ENCODE results near the gene CCR5.

CCR5 gene

DNA sequence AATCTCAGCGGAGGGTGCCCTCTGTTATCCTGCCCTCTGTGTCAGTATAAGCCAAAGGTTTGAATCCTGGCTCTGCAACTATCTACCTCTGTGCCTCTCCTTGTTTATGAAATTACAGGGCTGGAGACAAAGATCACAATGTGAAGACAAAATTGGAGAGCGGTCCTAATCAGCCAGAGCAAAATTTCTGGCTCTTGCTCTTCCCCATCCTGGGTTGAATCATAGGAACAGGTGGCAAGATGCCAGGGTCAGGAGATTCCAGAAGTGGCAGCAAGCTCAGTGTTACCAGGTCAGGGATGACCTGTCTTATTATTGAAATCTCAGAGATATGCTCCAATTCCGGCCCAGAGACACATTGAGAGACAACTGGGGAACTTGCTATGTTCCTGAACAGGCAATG is 19.1 kb upstream of the CCR5 start:
- H3K4me1 ChIP-seq (ENCODE audit: insufficient read depth, low read length): no peaks in the 10 kb centered on the region
- no peaks in the 10 kb centered on the region for H3K9me3 ChIP-seq (ENCODE audit: control insufficient read depth, insufficient read depth, low read length)
- H3K36me3 ChIP-seq (ENCODE audit: insufficient read depth, low read length): no peaks in the 10 kb centered on the region
- H3K9ac ChIP-seq (ENCODE audit: low read depth, low read length): no peak overlapping the region

DNA sequence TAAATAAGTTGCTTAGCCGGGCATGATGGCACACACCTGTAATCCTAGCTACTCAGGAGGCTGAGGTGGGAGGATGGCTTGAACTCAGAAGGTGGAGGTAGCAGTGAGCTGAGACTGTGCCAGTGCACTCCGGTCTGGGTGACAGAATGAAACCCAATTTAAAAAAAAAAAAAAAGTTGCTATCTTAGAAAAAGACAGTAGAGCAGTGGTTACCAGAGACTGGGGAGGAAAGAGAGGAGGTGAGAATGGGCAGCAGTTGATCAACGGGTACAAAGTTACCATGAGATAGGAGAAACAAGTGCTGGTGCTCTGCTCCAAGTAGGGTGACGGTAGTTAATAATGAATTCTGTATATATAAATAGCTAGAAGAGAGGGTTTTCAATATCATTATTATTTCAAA is 17.7 kb upstream of the CCR5 start:
- Histone ChIP-seq H3K9me3 (ENCODE audit: control insufficient read depth, insufficient read depth, low read length) (no peaks in the 10 kb centered on the region), H3K9ac (ENCODE audit: low read depth, low read length) (no peak overlapping the region), H3K36me3 (ENCODE audit: insufficient read depth, low read length) (no peaks in the 10 kb centered on the region), H3K4me1 (ENCODE audit: insufficient read depth, low read length) (no peaks in the 10 kb centered on the region)

DNA sequence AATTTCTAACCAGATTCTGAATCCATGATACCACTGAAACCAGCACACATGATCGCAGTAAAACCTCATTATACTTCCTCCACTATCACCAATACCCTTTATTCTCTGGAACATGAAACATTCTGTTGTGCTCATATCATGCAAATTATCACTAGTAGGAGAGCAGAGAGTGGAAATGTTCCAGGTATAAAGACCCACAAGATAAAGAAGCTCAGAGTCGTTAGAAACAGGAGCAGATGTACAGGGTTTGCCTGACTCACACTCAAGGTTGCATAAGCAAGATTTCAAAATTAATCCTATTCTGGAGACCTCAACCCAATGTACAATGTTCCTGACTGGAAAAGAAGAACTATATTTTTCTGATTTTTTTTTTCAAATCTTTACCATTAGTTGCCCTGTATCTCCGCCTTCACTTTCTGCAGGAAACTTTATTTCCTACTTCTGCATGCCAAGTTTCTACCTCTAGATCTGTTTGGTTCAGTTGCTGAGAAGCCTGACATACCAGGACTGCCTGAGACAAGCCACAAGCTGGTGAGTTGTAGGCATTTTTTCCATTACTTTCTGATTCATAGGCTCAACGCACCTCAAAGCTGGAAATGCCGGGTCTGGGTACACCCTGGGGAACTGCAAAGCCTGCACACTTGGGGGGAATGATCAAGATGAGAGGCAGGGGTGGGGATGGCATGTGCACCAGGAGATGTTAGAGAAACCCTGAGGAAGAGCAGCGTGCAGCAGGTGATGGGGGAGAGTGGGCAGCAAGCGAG is 16.9 kb upstream of the CCR5 start, which contains the start of gene CCR2:
CCR2 (plus strand) TSS at position 465 of the 764 bp plus-strand sequence. CDS start 3,417 bp downstream, outside the sequence.
- no peaks in the 10 kb centered on the region for H3K36me3 ChIP-seq (ENCODE audit: insufficient read depth, low read length)
- H3K9me3 ChIP-seq (ENCODE audit: control insufficient read depth, insufficient read depth, low read length): no peaks in the 10 kb centered on the region
- no peak within 1 kb of the TSS for H3K9ac ChIP-seq (ENCODE audit: low read depth, low read length)
- no peaks in the 10 kb centered on the region for H3K4me1 ChIP-seq (ENCODE audit: insufficient read depth, low read length)

DNA sequence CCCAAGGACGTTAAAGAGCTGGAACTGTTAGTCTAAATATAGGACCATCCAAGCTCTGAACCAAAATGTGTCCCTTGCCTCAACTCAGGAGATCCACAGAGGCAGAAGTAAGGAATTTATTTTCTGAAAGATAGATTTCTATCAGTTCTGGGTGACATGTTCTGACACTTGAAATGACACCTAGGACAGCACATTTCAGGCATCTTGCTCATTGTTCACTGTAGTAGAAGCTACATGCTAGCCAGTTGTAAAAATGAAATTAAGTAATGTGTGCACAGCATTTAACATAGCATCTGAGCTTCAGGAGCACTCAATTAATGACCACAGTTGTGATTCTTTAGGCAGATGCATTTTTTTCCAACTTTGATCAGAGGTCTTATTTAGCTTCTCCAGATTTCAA is 16.3 kb upstream of the CCR5 start:
- Histone ChIP-seq H3K36me3 (ENCODE audit: insufficient read depth, low read length) (no peaks in the 10 kb centered on the region), H3K9me3 (ENCODE audit: control insufficient read depth, insufficient read depth, low read length) (no peaks in the 10 kb centered on the region), H3K4me1 (ENCODE audit: insufficient read depth, low read length) (no peaks in the 10 kb centered on the region), H3K9ac (ENCODE audit: low read depth, low read length) (no peak overlapping the region)

DNA sequence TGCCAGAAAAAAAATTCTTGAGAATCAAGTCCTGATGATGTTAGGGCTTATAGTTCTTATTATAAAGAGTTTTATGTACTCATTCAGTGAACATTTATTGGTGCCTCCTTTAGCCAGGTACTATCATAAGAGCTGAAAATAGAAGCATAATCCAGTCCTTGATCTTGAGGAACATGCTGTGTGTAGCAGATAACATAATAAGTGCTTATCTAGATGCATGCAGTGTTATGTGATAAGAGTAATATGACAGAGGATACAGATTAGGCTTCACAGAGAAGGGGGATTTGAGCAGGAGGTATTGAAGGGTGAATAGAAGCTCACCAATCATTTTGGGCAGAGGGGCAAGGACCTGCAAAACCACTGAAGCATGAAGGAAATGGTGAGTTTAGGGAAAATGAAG is 15.8 kb upstream of the CCR5 start:
- H3K36me3 ChIP-seq (ENCODE audit: insufficient read depth, low read length): no peaks in the 10 kb centered on the region
- H3K9ac ChIP-seq (ENCODE audit: low read depth, low read length): no peak overlapping the region
- no peaks in the 10 kb centered on the region for H3K9me3 ChIP-seq (ENCODE audit: control insufficient read depth, insufficient read depth, low read length)
- no peaks in the 10 kb centered on the region for H3K4me1 ChIP-seq (ENCODE audit: insufficient read depth, low read length)

DNA sequence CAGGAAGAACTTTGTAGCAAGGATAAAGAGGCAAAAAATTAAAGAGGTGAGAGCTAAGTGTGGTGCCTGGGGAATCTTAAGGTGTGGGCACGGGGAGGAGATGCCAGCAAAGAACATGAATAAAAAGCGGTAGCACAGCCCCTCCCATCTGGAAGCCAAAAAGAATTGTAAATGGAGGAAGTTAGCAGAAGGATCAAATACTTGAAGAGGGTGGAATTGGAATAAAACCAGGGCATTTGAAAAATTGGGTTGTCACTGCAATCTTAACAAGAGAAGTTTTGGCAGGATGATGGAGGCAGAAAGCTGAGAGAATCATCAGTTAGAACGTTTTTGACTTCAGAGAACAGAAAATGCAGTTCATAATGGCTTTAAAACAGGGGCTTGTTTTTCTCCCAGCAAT is 14.5 kb upstream of the CCR5 start:
- H3K36me3 ChIP-seq (ENCODE audit: insufficient read depth, low read length): no peaks in the 10 kb centered on the region
- H3K4me1 ChIP-seq (ENCODE audit: insufficient read depth, low read length): no peaks in the 10 kb centered on the region
- no peak overlapping the region for H3K9ac ChIP-seq (ENCODE audit: low read depth, low read length)
- H3K9me3 ChIP-seq (ENCODE audit: control insufficient read depth, insufficient read depth, low read length): no peaks in the 10 kb centered on the region

DNA sequence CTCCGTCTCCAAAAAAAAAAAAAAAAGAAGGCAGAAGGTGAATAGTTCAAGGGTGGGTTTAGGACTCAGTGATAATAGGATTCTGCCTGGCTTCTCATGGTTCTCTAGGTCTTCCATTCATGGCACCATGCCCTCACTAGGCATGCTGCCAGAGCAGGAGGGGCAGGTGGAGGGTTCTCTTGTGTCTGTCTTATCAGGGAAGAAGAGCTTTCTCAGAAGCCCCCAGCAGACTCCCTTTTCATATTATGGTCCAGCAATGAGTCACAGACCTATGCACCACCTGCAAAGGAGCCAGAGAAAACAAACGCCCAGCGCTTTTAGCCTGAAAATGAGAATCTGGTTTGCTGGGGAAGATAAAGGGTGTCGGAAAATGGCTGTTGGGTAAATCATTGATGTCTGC is 13.8 kb upstream of the CCR5 start:
- H3K4me1 ChIP-seq (ENCODE audit: insufficient read depth, low read length): no peaks in the 10 kb centered on the region
- H3K9ac ChIP-seq (ENCODE audit: low read depth, low read length): no peak overlapping the region
- H3K36me3 ChIP-seq (ENCODE audit: insufficient read depth, low read length): no peaks in the 10 kb centered on the region
- H3K9me3 ChIP-seq (ENCODE audit: control insufficient read depth, insufficient read depth, low read length): no peaks in the 10 kb centered on the region

DNA sequence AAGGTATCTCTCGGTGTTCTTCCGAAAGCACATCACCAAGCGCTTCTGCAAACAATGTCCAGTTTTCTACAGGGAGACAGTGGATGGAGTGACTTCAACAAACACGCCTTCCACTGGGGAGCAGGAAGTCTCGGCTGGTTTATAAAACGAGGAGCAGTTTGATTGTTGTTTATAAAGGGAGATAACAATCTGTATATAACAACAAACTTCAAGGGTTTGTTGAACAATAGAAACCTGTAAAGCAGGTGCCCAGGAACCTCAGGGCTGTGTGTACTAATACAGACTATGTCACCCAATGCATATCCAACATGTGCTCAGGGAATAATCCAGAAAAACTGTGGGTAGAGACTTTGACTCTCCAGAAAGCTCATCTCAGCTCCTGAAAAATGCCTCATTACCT is 12.3 kb upstream of the CCR5 start:
- Histone ChIP-seq H3K36me3 (ENCODE audit: insufficient read depth, low read length) (no peaks in the 10 kb centered on the region), H3K9ac (ENCODE audit: low read depth, low read length) (no peak overlapping the region), H3K4me1 (ENCODE audit: insufficient read depth, low read length) (no peaks in the 10 kb centered on the region), H3K9me3 (ENCODE audit: control insufficient read depth, insufficient read depth, low read length) (no peaks in the 10 kb centered on the region)

DNA sequence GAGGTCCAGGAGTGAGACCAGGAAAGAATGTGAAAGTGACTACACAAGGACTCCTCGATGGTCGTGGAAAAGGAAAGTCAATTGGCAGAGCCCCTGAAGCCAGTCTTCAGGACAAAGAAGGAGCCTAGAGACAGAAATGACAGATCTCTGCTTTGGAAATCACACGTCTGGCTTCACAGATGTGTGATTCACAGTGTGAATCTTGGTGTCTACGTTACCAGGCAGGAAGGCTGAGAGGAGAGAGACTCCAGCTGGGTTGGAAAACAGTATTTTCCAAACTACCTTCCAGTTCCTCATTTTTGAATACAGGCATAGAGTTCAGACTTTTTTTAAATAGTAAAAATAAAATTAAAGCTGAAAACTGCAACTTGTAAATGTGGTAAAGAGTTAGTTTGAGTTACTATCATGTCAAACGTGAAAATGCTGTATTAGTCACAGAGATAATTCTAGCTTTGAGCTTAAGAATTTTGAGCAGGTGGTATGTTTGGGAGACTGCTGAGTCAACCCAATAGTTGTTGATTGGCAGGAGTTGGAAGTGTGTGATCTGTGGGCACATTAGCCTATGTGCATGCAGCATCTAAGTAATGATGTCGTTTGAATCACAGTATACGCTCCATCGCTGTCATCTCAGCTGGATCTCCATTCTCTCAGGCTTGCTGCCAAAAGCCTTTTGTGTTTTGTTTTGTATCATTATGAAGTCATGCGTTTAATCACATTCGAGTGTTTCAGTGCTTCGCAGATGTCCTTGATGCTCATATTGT is 10.8 kb upstream of the CCR5 start:
- no peaks in the 10 kb centered on the region for H3K9me3 ChIP-seq (ENCODE audit: control insufficient read depth, insufficient read depth, low read length)
- no peaks in the 10 kb centered on the region for H3K4me1 ChIP-seq (ENCODE audit: insufficient read depth, low read length)
- H3K9ac ChIP-seq (ENCODE audit: low read depth, low read length): no peak overlapping the region
- H3K36me3 ChIP-seq (ENCODE audit: insufficient read depth, low read length): no peaks in the 10 kb centered on the region

DNA sequence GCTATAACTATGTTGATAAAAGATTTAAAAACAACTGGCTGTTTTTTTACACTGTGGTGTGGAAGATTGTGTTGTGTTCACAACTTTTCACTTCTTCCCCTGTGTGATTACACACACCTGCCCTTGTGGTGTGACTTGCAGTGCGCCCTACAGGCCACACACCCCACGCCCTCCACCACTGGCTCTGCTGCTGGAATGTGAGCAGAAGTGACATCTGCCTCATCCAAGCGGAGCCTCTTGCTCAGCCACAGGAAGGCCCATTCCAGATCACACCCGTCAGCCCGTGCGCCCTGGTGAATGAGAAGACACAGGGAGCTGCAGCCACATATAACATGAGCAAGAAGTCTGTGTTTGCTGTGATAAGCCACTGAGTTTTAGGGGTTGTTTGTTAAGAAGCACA is 9.8 kb upstream of the CCR5 start:
- H3K4me1 ChIP-seq (ENCODE audit: insufficient read depth, low read length): no peaks in the 10 kb centered on the region
- H3K36me3 ChIP-seq (ENCODE audit: insufficient read depth, low read length): no peaks in the 10 kb centered on the region
- no peaks in the 10 kb centered on the region for H3K9me3 ChIP-seq (ENCODE audit: control insufficient read depth, insufficient read depth, low read length)
- H3K9ac ChIP-seq (ENCODE audit: low read depth, low read length): no peak overlapping the region

DNA sequence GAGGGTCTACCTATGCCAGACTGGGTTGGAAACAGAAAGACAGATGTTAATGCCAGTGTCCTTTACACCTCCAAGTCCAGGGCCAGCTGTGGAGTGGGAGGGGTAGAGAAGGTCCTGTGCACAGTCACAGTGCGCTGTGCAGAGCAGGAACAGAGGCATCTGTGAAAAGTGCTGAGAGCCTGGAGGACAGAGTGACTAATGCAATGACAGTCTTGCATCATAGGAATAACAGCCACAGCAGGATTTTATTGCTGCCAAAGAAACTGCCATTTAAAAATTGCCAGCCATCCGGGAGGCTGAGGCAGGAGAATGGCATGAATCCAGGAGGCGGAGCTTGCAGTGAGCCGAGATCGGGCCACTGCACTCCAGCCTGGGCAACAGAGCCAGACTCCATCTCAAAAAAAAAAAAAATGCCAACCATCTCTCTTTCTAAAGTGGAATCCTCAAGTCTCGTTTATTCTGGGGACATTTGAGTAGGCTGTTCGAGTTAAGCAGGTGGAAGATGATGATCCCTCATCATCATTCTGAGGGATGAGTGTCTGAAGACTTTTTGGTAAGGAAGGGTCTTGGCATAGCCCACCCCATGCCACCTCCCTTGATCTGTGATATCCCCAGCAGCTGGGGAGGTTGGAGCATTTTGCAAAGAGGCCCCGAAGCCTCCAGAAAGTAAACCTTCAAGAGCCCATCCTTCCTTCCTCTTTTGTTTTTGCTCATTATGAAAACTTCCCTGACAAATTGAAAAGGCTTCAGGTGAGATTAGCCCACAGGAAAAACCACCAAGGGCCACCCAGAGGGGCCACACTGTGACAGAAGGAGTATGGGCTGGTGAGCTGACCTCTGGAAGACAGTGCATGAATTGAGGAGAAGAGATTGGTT is 9.1 kb upstream of the CCR5 start:
- Histone ChIP-seq H3K4me1 (ENCODE audit: insufficient read depth, low read length) (no peaks in the 10 kb centered on the region), H3K36me3 (ENCODE audit: insufficient read depth, low read length) (no peaks in the 10 kb centered on the region), H3K9me3 (ENCODE audit: control insufficient read depth, insufficient read depth, low read length) (no peaks in the 10 kb centered on the region), H3K9ac (ENCODE audit: low read depth, low read length) (no peak overlapping the region)

DNA sequence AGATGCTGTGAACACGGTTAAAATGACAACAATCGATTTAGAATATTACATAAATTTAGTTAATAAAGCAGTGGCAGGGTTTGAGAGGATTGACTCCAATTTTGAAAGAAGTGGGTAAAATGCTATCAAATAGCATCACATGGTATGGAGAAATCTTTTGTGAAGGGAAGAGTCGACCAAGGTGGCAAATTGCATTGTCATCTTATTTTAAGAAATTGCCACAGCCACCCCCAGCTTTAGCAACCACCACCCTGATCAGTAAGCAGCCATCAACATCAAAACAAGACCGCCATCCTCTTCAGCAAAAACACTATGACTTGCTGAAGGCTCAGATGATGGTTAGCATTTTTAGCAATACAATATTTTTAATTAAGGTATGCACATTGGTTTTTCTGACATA is 5.7 kb upstream of the CCR5 start:
- no peaks in the 10 kb centered on the region for H3K36me3 ChIP-seq (ENCODE audit: insufficient read depth, low read length)
- H3K4me1 ChIP-seq (ENCODE audit: insufficient read depth, low read length): no peaks in the 10 kb centered on the region
- no peak overlapping the region for H3K9ac ChIP-seq (ENCODE audit: low read depth, low read length)
- H3K9me3 ChIP-seq (ENCODE audit: control insufficient read depth, insufficient read depth, low read length): no peaks in the 10 kb centered on the region

DNA sequence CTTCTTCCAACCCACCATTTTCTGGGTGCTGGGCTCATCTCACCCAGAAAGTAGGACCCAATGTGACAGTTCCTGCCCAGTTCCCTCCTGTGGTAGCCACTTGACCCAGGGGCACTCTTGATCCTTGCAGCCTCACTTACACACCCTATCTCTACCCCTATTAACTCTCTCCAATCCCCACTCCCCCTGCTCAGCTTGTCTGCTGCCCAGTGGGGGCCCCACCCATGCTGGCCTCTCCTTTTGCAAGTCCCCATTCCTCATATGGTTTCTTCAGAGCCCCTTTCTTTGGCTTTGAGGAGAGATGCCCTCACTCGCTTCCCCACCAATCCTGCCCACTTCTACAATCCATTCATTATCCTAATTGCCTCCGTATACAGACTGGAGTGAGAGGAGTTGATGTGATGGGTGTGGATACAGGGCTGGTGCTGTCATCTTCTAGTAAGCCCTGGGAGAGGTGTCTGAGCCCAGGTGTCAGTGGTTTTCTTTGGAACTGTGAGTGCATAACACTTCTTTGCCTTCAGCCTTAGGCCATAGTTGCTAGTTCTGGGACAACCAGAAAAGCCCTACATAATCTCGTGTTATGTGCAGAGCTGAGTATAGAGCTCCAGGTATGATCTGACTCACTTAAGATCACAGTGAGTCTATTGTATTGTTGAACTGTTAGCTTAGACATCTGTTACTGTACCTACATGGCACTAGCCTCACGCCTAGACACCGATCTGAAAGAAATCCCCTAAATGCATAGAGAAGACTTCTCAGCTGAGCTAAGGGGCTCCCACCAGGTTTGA is 4.8 kb upstream of the CCR5 start:
- Histone ChIP-seq H3K4me1 (ENCODE audit: insufficient read depth, low read length) (no peaks in the 10 kb centered on the region), H3K9me3 (ENCODE audit: control insufficient read depth, insufficient read depth, low read length) (no peaks in the 10 kb centered on the region), H3K36me3 (ENCODE audit: insufficient read depth, low read length) (no peaks in the 10 kb centered on the region), H3K9ac (ENCODE audit: low read depth, low read length) (no peak overlapping the region)

DNA sequence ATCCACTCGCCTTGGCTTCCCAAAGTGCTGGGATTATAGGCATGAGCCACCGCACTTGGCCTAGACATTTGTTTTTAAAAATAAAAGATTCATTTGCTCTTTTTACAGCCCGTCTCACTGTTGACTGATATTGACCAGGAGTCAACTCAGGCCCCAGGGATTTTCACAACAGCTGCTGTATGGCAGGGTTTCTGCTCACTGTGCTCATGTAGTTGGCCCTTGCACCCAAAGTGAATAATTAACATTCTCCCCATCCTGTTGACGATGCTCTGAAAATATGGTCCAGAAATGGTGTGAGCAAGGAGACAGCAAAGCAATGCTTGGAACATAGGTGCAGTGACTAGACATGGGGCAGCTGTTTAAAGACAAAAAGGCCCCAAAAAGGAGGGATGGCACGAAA is 2.9 kb upstream of the CCR5 start:
- H3K4me1 ChIP-seq (ENCODE audit: insufficient read depth, low read length): no peaks in the 10 kb centered on the region
- H3K36me3 ChIP-seq (ENCODE audit: insufficient read depth, low read length): no peaks in the 10 kb centered on the region
- no peak overlapping the region for H3K9ac ChIP-seq (ENCODE audit: low read depth, low read length)
- H3K9me3 ChIP-seq (ENCODE audit: control insufficient read depth, insufficient read depth, low read length): no peaks in the 10 kb centered on the region

Data from ES-I3 (cell line).